HG03457 (cell line): ENCODE measurements around the gene AGRP.

ENCODE experiments used
- ATAC-seq: cut with Tn5 transposase; IDR thresholded peaks from one replicate; pipeline ENCODE4 v1.9.1; 2021; ENCODE audit warnings: moderate number of reproducible peaks; ENCODE audit not compliant: unreplicated experiment

Gene AGRP

GRCh38 chr16:67445913-67446907 lies 37.1 kb downstream of the AGRP start:
- ATAC-seq: no peak

GRCh38 chr16:67445441-67445912 lies 37.9 kb downstream of the AGRP start:
- ATAC-seq: no peak

DNA sequence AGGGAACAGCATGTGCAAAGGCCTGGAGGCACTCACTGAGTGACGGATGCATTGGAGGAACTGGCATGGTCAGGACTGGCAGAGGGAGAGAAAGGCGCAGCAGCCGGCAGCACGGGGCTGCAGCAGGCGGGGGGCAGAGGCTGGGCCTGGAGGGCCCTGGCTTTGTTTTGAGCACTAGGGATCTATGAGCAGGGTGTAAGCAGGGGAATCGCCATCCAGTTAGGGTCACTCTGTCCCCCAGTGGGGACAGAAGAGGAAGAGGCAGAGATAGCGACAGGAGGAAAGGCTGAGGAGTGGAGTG lies 38.3 kb downstream of the AGRP start:
- no peak for ATAC-seq

DNA sequence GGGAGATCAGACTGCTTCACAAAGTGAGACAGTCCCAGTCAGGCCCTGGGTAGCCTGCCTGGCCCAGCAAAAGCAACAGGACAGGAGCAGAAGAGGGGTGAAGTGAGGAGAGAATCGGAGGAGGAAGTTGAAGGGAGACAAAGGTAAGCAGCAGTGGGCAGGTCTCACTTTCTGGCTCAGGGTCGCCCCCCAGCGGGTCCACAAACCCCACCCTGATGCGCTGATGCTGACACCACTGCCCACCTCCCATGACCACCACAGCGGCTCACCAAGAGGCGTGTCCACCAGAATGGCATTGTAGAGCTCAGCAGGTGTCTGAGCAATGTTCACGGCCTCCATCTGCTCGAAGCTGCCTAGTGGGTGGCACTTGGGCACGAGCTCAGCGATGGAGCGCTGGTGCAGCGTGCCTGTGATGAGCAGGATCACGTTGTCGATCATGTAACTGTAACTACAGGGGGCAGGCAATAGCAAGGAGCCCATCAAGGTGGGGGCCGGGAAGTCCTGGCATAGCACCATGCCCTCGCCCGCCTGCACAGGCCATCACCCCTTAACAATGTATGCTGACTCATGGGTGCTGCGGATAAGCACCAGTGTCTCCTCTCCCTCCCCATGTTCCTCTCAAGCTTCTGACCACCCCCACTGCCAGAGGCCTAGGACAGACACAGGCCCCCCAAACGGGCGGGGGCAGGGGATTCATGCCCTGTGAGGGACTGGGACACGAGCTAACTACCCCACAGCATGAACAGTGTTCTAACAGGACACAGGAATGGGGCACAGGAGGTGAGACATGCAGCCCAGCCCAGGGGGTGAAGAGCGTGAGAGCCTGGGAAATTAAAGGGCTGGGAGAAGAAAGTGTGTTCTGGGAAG lies 38.9 kb downstream of the AGRP start:
- ATAC-seq: no peak

DNA sequence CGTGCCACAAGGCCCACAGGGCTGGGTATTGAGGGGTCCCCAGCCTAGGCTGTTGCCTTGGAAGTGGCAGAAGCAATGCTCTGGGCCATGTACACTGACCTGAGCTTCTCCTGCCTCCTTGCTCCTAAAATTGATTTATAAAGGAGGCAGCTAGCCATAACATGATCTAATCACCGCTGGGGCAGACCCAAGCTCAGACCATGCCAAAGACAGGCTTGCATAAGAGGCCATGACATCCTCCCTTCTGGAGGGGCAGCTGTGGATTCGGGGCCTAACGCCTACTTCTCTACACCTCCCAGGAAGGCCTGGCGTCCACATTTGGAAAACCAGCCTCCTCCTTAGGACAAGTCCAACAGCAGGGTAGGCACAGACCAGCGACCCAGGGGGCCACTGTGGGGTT lies 40.1 kb downstream of the AGRP start:
- no peak for ATAC-seq

- ATAC-seq: no peak
Observed at GRCh38 chr16:67442581-67443255, 40.6 kb downstream of the AGRP start.

DNA sequence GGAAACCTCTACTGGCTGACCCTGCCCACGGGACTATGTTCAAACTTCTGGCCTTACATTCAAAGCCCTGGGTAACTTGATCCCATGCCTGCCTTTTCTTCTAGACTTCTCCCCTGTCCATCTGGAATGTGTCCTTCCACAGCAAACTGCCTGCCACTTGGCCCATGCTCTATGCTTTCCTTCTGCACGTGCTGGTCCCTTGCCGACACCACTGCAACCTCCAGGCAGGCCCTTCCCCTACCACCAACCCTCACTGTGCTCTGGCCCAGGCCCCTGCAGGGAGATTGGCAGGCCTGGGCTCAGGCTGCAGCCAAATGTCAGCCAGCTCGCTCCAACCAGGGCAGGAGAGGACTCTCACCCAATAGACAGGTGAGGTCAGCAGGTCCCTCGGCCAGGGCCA lies 41.4 kb downstream of the AGRP start:
- ATAC-seq: no peak

DNA sequence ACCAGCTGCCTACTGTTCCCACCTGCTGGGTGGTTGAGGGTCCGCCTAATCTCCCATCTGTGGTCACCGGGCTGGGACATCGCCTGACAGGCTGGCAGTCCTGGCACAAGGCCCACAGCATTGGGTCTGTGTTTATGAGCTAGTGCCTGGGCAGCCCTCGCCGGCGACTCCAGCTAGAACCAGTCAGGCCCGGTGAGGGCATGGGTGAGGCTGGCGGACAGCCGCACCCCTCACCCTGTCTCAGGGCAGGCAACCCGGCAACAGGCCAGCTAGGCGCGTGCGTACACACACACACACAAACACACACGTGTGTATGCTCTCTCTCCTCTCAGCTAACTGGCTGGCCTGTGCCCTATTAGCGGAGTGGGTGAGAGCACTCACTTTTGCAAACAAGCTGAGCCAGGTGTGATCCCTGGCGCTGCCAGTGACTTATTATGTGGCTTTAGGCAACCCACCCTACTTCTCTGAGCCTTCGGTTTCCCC lies 42.0 kb downstream of the AGRP start:
- no peak for ATAC-seq

DNA sequence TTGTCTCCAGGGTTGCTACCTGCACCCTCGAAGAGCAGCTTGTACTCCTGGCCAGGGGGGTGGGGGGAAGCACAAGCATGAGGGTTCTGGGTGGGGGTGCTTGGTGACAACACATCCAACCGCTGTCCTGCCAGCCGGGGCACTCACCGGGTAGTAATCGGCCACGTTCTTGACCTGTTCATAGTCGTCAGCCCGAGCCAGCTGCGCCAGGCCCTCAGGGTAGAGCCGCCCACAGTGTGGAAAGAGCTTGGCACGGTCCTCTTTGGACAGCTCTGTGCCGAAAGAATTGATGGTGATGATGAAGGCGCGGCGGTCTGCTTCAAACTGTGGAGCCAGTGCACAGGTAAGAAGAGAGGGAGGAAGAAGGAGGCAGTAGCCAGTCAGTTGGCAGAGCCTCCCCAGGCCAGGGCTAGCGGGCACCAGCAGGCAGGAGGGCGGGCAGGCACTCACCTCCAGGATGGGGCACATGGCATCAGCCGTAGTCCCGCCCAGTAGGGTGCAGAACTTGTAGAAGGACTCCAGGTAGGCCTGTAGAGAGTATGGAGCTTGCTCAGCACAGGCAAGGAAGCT lies 44.4 kb downstream of the AGRP start:
- no peak for ATAC-seq

DNA sequence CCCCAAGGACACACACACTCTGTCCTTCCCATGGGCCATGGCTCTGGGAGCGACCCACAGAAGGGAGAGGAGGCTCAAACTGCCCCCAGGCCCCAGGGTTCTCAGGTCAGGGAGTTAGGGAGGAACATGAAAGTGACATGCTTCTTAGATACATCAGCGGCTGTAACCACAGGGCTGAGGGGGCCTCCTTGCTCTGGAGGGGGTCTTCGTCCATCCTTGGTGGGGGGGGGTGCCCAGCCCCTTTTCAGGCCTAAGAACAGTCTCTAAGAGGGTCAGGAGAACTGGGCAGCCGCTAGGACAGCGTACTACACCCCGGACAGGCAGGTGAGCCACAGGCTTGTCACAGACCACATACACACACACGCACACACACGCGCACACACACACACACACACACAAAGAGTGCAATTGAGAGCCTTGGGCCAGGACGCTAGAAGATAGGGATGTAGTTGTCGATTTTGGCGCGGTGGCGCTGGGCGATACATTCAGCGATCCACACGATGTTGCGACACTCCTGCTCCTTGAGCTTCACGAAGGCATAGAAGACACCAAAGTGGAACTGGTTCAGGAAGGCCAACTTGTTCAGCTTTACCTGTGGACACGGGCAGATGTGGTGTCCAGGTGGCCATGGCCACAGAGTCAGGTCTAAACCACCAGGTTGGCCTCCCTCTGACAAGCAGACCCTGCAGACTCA lies 45.1 kb downstream of the AGRP start:
- ATAC-seq: no peak

DNA sequence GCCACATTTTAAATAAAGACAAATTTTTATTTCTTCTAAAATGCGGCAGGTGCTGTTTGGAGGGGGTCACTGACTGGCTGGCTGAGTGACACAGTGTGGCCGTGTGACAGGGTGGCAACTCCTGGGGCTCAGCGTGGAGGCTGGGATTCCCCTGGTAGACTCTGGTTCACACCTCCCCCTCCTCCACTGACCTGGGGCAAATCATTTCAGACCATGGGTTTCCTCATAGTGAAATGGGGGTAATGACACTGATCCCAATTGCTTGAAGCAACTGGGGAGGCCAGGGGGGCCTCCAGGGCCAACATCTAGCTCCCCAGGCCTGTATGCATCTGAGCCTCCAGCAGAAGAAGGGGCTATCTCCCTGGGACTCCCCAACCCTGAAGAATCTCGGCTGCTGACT lies 45.8 kb downstream of the AGRP start:
- ATAC-seq: no peak

- ATAC-seq: no peak
Observed at GRCh38 chr16:67436640-67437193, 46.6 kb downstream of the AGRP start.

DNA sequence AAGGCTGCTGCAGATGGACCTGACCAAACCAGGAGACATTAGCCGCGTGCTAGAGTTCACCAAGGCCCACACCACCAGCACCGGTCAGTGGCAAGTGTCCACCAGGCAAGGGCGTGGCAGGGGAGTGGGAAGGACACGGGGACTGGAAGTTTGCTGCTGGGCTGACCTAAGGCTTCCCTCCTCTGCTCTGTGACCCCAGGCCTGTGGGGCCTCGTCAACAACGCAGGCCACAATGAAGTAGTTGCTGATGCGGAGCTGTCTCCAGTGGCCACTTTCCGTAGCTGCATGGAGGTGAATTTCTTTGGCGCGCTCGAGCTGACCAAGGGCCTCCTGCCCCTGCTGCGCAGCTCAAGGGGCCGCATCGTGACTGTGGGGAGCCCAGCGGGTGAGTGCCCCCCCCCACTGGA lies 47.6 kb downstream of the AGRP start:
- no peak for ATAC-seq

DNA sequence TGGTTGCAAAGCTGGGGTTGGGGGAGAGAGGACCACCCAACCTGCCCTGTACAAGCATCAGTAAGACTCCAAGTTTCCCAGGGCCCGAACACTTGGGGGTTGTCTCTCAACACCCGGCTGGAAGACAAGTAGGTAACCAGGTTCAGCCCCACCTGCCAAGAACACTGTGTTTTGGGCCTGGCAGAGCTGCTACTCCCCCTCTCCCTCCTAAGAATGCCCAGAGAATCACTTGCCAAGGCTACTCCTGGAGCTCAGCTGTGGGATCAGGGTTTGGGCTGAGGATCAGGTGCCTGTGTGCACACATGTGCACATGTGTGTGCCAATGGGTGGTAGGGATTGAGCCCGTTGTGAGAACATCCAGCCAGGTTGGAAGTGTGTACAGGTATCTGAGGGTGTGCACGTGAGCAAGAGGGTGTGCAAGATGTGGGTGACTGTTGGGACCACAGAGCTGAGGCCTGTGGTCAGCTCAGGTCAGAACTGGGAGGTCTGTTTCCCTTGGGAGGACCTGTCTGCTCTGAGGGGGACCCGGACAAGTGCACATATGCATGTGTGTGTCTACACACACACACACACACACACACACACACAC lies 50.1 kb downstream of the AGRP start:
- no peak for ATAC-seq
